ENCODE data around the gene POLD1. TPM values are rescaled to one million over a fixed set of nuclear protein-coding genes. Genes with fewer than 3 reads are reported as not detected.

POLD1 gene
- total and polyA plus RNA-seq, 2 of the 13 experiments (the other 11 are each of a cell fraction or from before 2014, with no cell fraction given) = 17.4 to 54.0 TPM

GRCh38 chr19:50356691-50357177 lies 27.4 kb upstream of the POLD1 start (continued):
- TF ChIP-seq ATF7-NPFF (CRISPR knock-in tag; IDR thresholded peaks at IDR 0.05; ENCODE audit: low read depth) = no peak

DNA sequence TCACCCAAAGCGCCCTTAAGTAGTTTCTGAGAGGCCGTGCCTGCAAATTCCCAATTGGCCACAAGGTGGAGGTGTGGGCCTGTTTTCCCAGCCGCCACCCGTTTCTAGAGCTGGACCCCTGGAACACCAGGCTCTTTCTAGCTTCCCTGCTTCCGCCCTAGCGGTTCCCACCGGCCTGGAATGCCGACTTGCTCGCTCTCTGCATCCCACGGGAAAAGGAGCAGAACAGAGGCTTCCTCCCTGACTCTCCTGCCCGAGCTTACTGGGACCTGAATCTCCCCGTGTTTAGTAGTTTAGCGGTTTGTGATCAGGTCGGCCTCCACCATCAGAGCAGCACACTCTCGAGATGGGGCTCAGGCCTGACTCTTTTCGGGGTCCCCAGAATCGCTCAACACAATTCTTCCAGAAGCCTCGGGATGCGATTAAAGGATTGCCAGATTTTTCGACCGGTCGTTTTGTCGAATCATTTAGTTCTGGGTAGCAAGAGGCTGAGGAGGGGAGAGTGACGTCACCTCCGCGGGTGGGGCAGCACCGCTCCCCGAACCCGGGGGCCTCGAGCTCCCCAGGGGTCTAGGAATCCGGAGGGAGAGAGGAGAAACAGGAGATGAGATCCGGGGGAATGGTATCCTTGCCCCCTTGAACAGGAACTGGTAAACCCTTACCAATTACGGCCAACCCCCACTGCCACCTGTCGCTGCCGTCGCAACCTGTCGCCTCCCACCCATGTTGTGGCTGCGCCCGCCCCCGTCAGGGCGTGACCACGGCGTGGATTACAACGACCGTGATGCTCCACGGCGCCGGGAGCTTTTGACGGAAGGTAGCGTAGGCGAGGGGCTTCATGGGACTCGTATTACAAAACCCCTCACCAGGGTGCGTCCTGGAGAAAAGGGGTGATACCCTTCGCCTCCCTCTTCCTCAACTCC lies 26.7 kb upstream of the POLD1 start:
- intact Hi-C loops (cut with micrococcal nuclease; ENCODE audit: unreplicated experiment) = loop anchor here (1.0 kb wide), 1 partner anchor 122 kb away; no protein-coding TSS in a partner anchor
- in situ Hi-C loops (cut with HindIII; ENCODE audit: extremely low pct_ligation_motif_present, low pct_unique_long_range_greater_than_20kb) = loop anchor here (25.0 kb wide), 1 partner anchor 430 kb away; the partner anchor contains the start of gene ACP4
- H3K9ac ChIP-seq (ENCODE audit: insufficient read depth, low read depth, low read length) = peak overlapping the region; percentile 38
- no TSS peak for BruUV-seq (replicated peaks)
- no peaks in the 10 kb centered on the region for H3K27me3 ChIP-seq (ENCODE audit: control insufficient read depth in 1 of 2, insufficient read depth in 2 of 2, low read length in 2 of 2)
- CTCF ChIA-PET (ENCODE audit: low intra/inter-chr PET ratio, low total read pairs) = interaction anchor here (1.1 to 2.4 kb wide), 3 partner anchors 11 to 122 kb away, joined by 4 to 21 read pairs (median 7); no protein-coding TSS in a partner anchor
- H2AFZ ChIP-seq (ENCODE audit: low read length) = no peak overlapping the region
- no peaks in the 10 kb centered on the region for H3K9me3 ChIP-seq (ENCODE audit: low read length)
- no peak overlapping the region for H3K27ac ChIP-seq (ENCODE audit: extremely low read length, insufficient read depth, low read length)
- H3K4me1 ChIP-seq (ENCODE audit: insufficient read depth, low read length) = peaks cover 11% of the 10 kb centered on the region; the same call in 1 of the 2 replicates
- no peaks in the 10 kb centered on the region for H3K36me3 ChIP-seq (replicated peaks in 1 of 2; ENCODE audit: control insufficient read depth in 1 of 2, insufficient read depth in 2 of 2, low read length in 2 of 2)
- FAIRE-seq (peak; percentile 92), ATAC-seq (peak; percentile 81), DNase-seq (ENCODE audit: low spot score) (peak; percentile 52)
- peak overlapping the region; percentile 39 to 72 (median 56); a peak in 5 of 6 replicates for H3K4me3 ChIP-seq (replicated peaks in 1 of 3; ENCODE audit: insufficient read depth in 1 of 3, low read depth in 2 of 3, low read length in 3 of 3)
- H4K20me1 ChIP-seq (ENCODE audit: insufficient read depth, low read length) = no peaks in the 10 kb centered on the region
- H3K79me2 ChIP-seq (ENCODE audit: insufficient read depth, low read length) = no peaks in the 10 kb centered on the region
- POLR2A ChIA-PET = interaction anchor here (0.8 to 1.2 kb wide), 7 partner anchors 8 to 448 kb away, joined by 3 to 6 read pairs (median 4); partner anchors contain the start of genes KCNC3 and POLD1
- peak overlapping the region; percentile 88 for H3K4me2 ChIP-seq (ENCODE audit: low read depth, low read length)
- 44% methylated on average over 47 of the region's 54 CpGs for WGBS (ENCODE audit: low lambda C conversion rate)
- no peak for TF ChIP-seq ZNF766 (CRISPR knock-in tag; IDR thresholded peaks at IDR 0.05; ENCODE audit: borderline replicate concordance)
- TF ChIP-seq ZNF160 (CRISPR knock-in tag; IDR thresholded peaks at IDR 0.05) = no peak
- TF ChIP-seq GABPB1 (CRISPR knock-in tag; IDR thresholded peaks at IDR 0.05) = peak; percentile 20
- TF ChIP-seq PBX3 (CRISPR knock-in tag; IDR thresholded peaks at IDR 0.05; ENCODE audit: borderline replicate concordance) = no peak
- TF ChIP-seq STAG1 (CRISPR knock-in tag; IDR thresholded peaks at IDR 0.05) = peak; percentile 87
- TF ChIP-seq ZNF577 (CRISPR knock-in tag; IDR thresholded peaks at IDR 0.05; ENCODE audit: borderline replicate concordance, low read depth) = no peak
- 0 out of 2 replicates have a peak, but pooled peaks have one; percentile 16 for TF ChIP-seq YEATS2 (CRISPR knock-in tag; IDR thresholded peaks at IDR 0.05; ENCODE audit: borderline replicate concordance)
- peak; percentile 59; the same call in 1 of the 2 replicates for TF ChIP-seq ZNF891 (CRISPR knock-in tag; IDR thresholded peaks at IDR 0.05)
- TF ChIP-seq EHMT2 (IDR thresholded peaks at IDR 0.05; ENCODE audit: borderline replicate concordance, low read depth, low read length) = no peak
- TF ChIP-seq ZBTB4 (CRISPR knock-in tag; IDR thresholded peaks at IDR 0.05; ENCODE audit: borderline replicate concordance) = no peak
- no peak for TF ChIP-seq RFX3 (CRISPR knock-in tag; IDR thresholded peaks at IDR 0.05)

Measured in HepG2 (cell line).